MM.1S (cell line): Measurements from ENCODE around the gene INTS13.

ENCODE experiments used
- DNase-seq: peaks from one replicate; pipeline ENCODE4 v3.0.0-alpha.2; 2015
- H2AFZ ChIP-seq: fragments of 300-600 bp; sonication (generic); 2 replicates; pipeline ENCODE4 v1.6.0; 2016; ENCODE audit warnings: antibody characterized with exemption, low read length
- H3F3A ChIP-seq: fragments of 300-600 bp; sonication (generic); 2 replicates; pipeline ENCODE4 v1.6.1; 2016; ENCODE audit warnings: mild to moderate bottlenecking, antibody characterized with exemption, low read length, moderate library complexity, mixed read lengths; ENCODE audit not compliant: insufficient read depth
- H3K27ac ChIP-seq: fragments of 300-600 bp; sonication (generic); 2 replicates; pipeline ENCODE4 v1.5.1; 2016; ENCODE audit warnings: mild to moderate bottlenecking, low read length
- H3K27me3 ChIP-seq: fragments of 300-600 bp; sonication (generic); replicated peaks from 2 replicates; pipeline ENCODE4 v1.6.0; 2016; ENCODE audit warnings: low read length; ENCODE audit not compliant: insufficient read depth
- H3K36me3 ChIP-seq: fragments of 300-600 bp; sonication (generic); replicated peaks from 2 replicates; pipeline ENCODE4 v1.6.1; 2016; ENCODE audit warnings: mild to moderate bottlenecking, low read length, mixed read lengths; ENCODE audit not compliant: insufficient read depth
- H3K4me1 ChIP-seq: fragments of 300-600 bp; sonication (generic); 2 replicates; pipeline ENCODE4 v1.6.1; 2016; ENCODE audit warnings: low read length, mixed read lengths
- H3K4me2 ChIP-seq: fragments of 300-600 bp; sonication (generic); 2 replicates; pipeline ENCODE4 v1.6.0; 2016; ENCODE audit warnings: low read depth, low read length
- H3K4me3 ChIP-seq: fragments of 300-600 bp; sonication (generic); 2 replicates; pipeline ENCODE4 v1.5.1; 2016; ENCODE audit warnings: low read length, mixed read lengths
- H3K79me2 ChIP-seq: fragments of 300-600 bp; sonication (generic); 2 replicates; pipeline ENCODE4 v1.6.1; 2016; ENCODE audit warnings: mixed run types, low read length, mixed read lengths
- H3K9ac ChIP-seq: fragments of 300-600 bp; sonication (generic); 2 replicates; pipeline ENCODE4 v1.6.1; 2016; ENCODE audit warnings: low read length, mixed read lengths
- H3K9me2 ChIP-seq: fragments of 300-600 bp; sonication (generic); replicated peaks from 2 replicates; pipeline ENCODE4 v1.6.1; 2016; ENCODE audit warnings: mild to moderate bottlenecking, low read length, mixed read lengths; ENCODE audit not compliant: insufficient read depth
- H3K9me3 ChIP-seq: fragments of 300-600 bp; sonication (generic); replicated peaks from 2 replicates; pipeline ENCODE4 v1.6.1; 2016; ENCODE audit warnings: mild to moderate bottlenecking, low read length, mixed read lengths; ENCODE audit not compliant: insufficient read depth
- H4K20me1 ChIP-seq: fragments of 300-600 bp; sonication (generic); 2 replicates; pipeline ENCODE4 v1.6.1; 2016; ENCODE audit warnings: mild to moderate bottlenecking, low read length, moderate library complexity, mixed read lengths; ENCODE audit not compliant: insufficient read depth
- EZH2 ChIP-seq: fragments of 300-600 bp; sonication (generic); optimal IDR thresholded peaks from 2 replicates; pipeline ENCODE3; 2017; ENCODE audit warnings: low read depth, mild to moderate bottlenecking, antibody characterized with exemption, low read length, mixed read lengths
- EZH2phosphoT487 ChIP-seq: fragments of 300-600 bp; sonication (generic); IDR thresholded peaks from 2 replicates; pipeline ENCODE4 v1.6.1; 2018; ENCODE audit warnings: antibody characterized with exemption, low read length
- TF ChIP-seq, protein P1 (sequence below): fragments of 300-600 bp; sonication (generic); IDR thresholded peaks from 2 replicates; pipeline ENCODE4 v1.5.1; 2016; ENCODE audit warnings: antibody characterized with exemption, low read length, mixed read lengths

Gene INTS13

DNA sequence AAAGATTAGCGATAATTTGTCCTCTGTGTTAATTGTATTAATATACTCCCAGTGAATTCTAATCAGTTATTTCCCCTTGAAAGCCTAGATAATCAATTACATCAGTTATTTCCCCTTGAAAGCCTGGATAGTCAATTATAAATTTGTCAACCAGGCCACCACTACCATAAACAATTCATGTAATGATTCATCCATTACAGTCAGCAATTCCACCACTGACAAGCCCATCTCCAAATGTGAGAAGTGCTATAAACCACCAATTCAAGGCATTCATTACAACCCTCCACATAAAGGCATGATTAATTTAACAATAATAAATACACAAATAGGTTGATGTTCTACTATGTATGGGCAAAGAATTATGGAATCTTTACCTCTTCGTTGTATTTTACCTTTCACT is 40.9 kb downstream of the INTS13 start:
- TF ChIP-seq, protein P1, sequence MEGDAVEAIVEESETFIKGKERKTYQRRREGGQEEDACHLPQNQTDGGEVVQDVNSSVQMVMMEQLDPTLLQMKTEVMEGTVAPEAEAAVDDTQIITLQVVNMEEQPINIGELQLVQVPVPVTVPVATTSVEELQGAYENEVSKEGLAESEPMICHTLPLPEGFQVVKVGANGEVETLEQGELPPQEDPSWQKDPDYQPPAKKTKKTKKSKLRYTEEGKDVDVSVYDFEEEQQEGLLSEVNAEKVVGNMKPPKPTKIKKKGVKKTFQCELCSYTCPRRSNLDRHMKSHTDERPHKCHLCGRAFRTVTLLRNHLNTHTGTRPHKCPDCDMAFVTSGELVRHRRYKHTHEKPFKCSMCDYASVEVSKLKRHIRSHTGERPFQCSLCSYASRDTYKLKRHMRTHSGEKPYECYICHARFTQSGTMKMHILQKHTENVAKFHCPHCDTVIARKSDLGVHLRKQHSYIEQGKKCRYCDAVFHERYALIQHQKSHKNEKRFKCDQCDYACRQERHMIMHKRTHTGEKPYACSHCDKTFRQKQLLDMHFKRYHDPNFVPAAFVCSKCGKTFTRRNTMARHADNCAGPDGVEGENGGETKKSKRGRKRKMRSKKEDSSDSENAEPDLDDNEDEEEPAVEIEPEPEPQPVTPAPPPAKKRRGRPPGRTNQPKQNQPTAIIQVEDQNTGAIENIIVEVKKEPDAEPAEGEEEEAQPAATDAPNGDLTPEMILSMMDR, result no peak
- TF ChIP-seq EZH2 (no peak), EZH2phosphoT487 (no peak)
- H3K9ac ChIP-seq, result no peak overlapping the region
- H3F3A ChIP-seq, result no peaks in the 10 kb centered on the region
- H3K79me2 ChIP-seq, result no peaks in the 10 kb centered on the region
- no peak for DNase-seq
- H3K4me2 ChIP-seq, result no peak overlapping the region
- no peaks in the 10 kb centered on the region for H4K20me1 ChIP-seq
- no peak overlapping the region for H2AFZ ChIP-seq
- no peaks in the 10 kb centered on the region for H3K9me3 ChIP-seq
- H3K27ac ChIP-seq, result no peak overlapping the region
- H3K36me3 ChIP-seq, result peaks cover 5% of the 10 kb centered on the region
- no peak overlapping the region for H3K4me3 ChIP-seq
- no peaks in the 10 kb centered on the region for H3K9me2 ChIP-seq
- H3K27me3 ChIP-seq, result no peaks in the 10 kb centered on the region
- H3K4me1 ChIP-seq, result no peaks in the 10 kb centered on the region

DNA sequence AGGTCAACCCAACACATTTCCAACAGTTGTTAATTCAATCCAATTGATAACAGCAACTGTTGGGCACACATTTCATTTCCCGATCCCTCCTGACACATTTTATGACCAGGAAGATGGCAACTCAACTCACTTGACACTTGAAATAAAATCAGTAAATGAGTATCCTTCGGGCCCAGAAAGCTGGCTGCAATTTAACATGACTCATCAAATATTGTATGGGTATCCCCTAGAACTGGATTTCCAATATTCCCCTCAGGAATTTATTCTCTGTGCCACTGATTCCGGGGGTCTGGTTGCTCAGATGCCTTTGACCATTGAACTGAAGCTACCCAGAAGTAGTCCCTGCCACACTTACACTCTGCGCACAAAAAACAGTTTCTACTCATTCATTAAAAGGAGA is 42.1 kb downstream of the INTS13 start:
- Histone ChIP-seq H2AFZ (no peak overlapping the region), H3K4me2 (no peak overlapping the region), H3K9me2 (no peaks in the 10 kb centered on the region), H3K36me3 (peaks cover 5% of the 10 kb centered on the region), H3K9me3 (no peaks in the 10 kb centered on the region), H3K4me3 (no peak overlapping the region), H3K79me2 (no peaks in the 10 kb centered on the region), H3K9ac (no peak overlapping the region), H3F3A (no peaks in the 10 kb centered on the region), H3K4me1 (no peaks in the 10 kb centered on the region), H3K27me3 (no peaks in the 10 kb centered on the region), H4K20me1 (no peaks in the 10 kb centered on the region), H3K27ac (no peak overlapping the region)
- no peak for DNase-seq
- TF ChIP-seq EZH2, result no peak
- TF ChIP-seq, protein P1, result no peak
- no peak for TF ChIP-seq EZH2phosphoT487

DNA sequence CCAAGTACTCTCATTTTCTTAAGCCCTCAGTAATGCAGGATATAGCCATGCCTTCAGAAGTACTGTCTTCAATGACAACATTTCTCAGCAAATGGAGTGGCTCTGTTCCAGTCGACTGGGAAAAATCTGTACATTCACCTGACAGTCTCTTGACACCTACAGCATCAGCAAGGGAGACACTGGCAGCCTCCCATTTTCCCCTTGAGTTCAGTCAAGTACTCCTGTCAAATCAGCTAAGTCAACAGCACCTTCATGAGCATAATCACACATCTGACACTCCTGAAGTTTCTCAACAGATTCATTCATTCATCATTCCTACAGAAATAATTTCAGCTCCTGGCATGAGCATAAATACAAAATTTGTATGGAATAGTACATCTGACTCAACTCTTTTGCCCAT is 46.1 kb downstream of the INTS13 start:
- no peaks in the 10 kb centered on the region for H4K20me1 ChIP-seq
- DNase-seq, result no peak
- no peak overlapping the region for H3K27ac ChIP-seq
- TF ChIP-seq, protein P1, result no peak
- no peak for TF ChIP-seq EZH2
- TF ChIP-seq EZH2phosphoT487, result no peak
- no peaks in the 10 kb centered on the region for H3K27me3 ChIP-seq
- H2AFZ ChIP-seq, result no peak overlapping the region
- H3K4me1 ChIP-seq, result no peaks in the 10 kb centered on the region
- no peaks in the 10 kb centered on the region for H3K79me2 ChIP-seq
- no peaks in the 10 kb centered on the region for H3K9me3 ChIP-seq
- no peak overlapping the region for H3K9ac ChIP-seq
- H3K4me3 ChIP-seq, result no peak overlapping the region
- H3K4me2 ChIP-seq, result no peak overlapping the region
- H3K9me2 ChIP-seq, result no peaks in the 10 kb centered on the region
- H3K36me3 ChIP-seq, result no peaks in the 10 kb centered on the region
- H3F3A ChIP-seq, result peaks cover 3% of the 10 kb centered on the region; the same call in 1 of the 2 replicates
